SK-N-SH (cell line): ENCODE measurements around the gene C19orf53. TPM values are rescaled to one million over a fixed set of nuclear protein-coding genes. Genes with fewer than 3 reads are reported as not detected.
"Not testable (repeated sequence)": the region's sequence is repeated elsewhere in the genome, so short reads cannot be mapped to it uniquely, and the experiment has no call there.

ENCODE experiments used
- CTCF ChIA-PET: fragments of 300-600, 350-600 bp; formaldehyde crosslinking; extraction: SDS; loops from one replicate; lab custom pipeline; 2021; lab: Yijun Ruan, JAX
- POLR2A ChIA-PET: fragments of 350-600 bp; sonication (Branson Sonifier 250); formaldehyde crosslinking; extraction: SDS; loops from one replicate; lab custom pipeline; 2020; ENCODE audit warnings: antibody characterized with exemption, inconsistent platforms; lab: Yijun Ruan, JAX
- DNase-seq: peaks from one replicate; pipeline ENCODE4 v3.0.0; 2012
- H2AFZ ChIP-seq: fragments of 200-600 bp; sonication (generic); 2 replicates; pipeline ENCODE4 v1.8.1; 2016; ENCODE audit warnings: antibody characterized with exemption, mild to moderate bottlenecking, low read depth
- H3F3A ChIP-seq: fragments of 200-600 bp; sonication (generic); replicated peaks from 2 replicates; pipeline ENCODE3; 2016; ENCODE audit warnings: antibody characterized with exemption, mild to moderate bottlenecking; ENCODE audit not compliant: insufficient read depth
- H3K27ac ChIP-seq, 2 experiments: fragments of 200-500 bp in 1 of 2; fragments of 200-600 bp in 1 of 2; sonication (Bioruptor generic) in 1 of 2; sonication (generic), shearing (Covaris generic) in 1 of 2; 2 replicates each; pipeline versions ENCODE4 v1.5.1 to v1.6.1; 2014 to 2016; ENCODE audit warnings: low read depth in 2 of 2, inconsistent platforms in 1 of 2, low read length in 1 of 2, mild to moderate bottlenecking in 1 of 2, mixed read lengths in 1 of 2
- H3K27me3 ChIP-seq: fragments of 200-600 bp; sonication (generic), shearing (Covaris generic); 2 replicates; pipeline ENCODE4 v1.6.1; 2016; ENCODE audit warnings: mixed run types; ENCODE audit not compliant: insufficient read depth
- H3K36me3 ChIP-seq, 2 experiments: fragments of 200-500 bp in 1 of 2; fragments of 200-600 bp in 1 of 2; sonication (Bioruptor generic) in 1 of 2; sonication (generic) in 1 of 2; replicated peaks in 1 of 2; 2 replicates each; pipeline versions ENCODE3 to v1.5.1; 2014 to 2016; ENCODE audit warnings: low read length in 1 of 2, mild to moderate bottlenecking in 1 of 2; ENCODE audit not compliant: insufficient read depth in 2 of 2, control insufficient read depth in 1 of 2
- H3K4me1 ChIP-seq, 2 experiments: fragments of 200-500 bp in 1 of 2; fragments of 200-600 bp in 1 of 2; sonication (Bioruptor generic) in 1 of 2; sonication (generic), shearing (Covaris generic) in 1 of 2; 2 replicates each; pipeline versions ENCODE4 v1.5.1 to v1.6.1; 2014 to 2016; ENCODE audit warnings: low read depth in 1 of 2, low read length in 1 of 2, mixed run types in 1 of 2; ENCODE audit not compliant: insufficient read depth in 2 of 2, control insufficient read depth in 1 of 2
- H3K4me2 ChIP-seq: fragments of 200-600 bp; sonication (generic), shearing (Covaris generic); 2 replicates; pipeline ENCODE4 v1.6.1; 2017; ENCODE audit warnings: mixed run types
- H3K4me3 ChIP-seq, 2 experiments: fragments of 200-500 bp in 1 of 2; fragments of 200-600 bp in 1 of 2; sonication (Bioruptor generic) in 1 of 2; sonication (generic), shearing (Covaris generic) in 1 of 2; 2 replicates each; pipeline versions ENCODE4 v1.5.1 to v1.8.1; 2014 to 2016; ENCODE audit warnings: low read depth in 2 of 2, inconsistent platforms in 1 of 2, low read length in 1 of 2, mild to moderate bottlenecking in 1 of 2, mixed read lengths in 1 of 2, moderate library complexity in 1 of 2
- H3K79me2 ChIP-seq: fragments of 200-600 bp; sonication (generic); 2 replicates; pipeline ENCODE4 v1.8.1; 2017; ENCODE audit warnings: mild to moderate bottlenecking; ENCODE audit not compliant: insufficient read depth
- H3K9ac ChIP-seq: fragments of 200-600 bp; sonication (generic); 2 replicates; pipeline ENCODE4 v1.6.1; 2017; ENCODE audit warnings: mixed run types
- H3K9me2 ChIP-seq: fragments of 200-600 bp; sonication (generic); 2 replicates; pipeline ENCODE4 v1.6.1; 2017; ENCODE audit warnings: mixed run types
- H3K9me3 ChIP-seq: fragments of 200-600 bp; sonication (generic); 2 replicates; pipeline ENCODE4 v1.6.1; 2017; ENCODE audit warnings: mixed run types, mild to moderate bottlenecking, moderate library complexity
- H4K20me1 ChIP-seq: fragments of 200-600 bp; sonication (generic); 2 replicates; pipeline ENCODE4 v1.6.1; 2017; ENCODE audit warnings: mild to moderate bottlenecking, mixed run types; ENCODE audit not compliant: insufficient read depth
- CTCF ChIP-seq: fragments of 200-600 bp; sonication (generic); IDR thresholded peaks from 2 replicates; pipeline ENCODE4 v1.6.1; 2017; ENCODE audit warnings: antibody characterized with exemption, mild to moderate bottlenecking, moderate library complexity
- EP300 ChIP-seq, 2 experiments: IDR thresholded peaks; 2 replicates each; pipeline versions ENCODE4 v1.4.0 to v1.6.1; 2012; ENCODE audit warnings: borderline replicate concordance in 1 of 2, low read depth in 1 of 2, low read length in 1 of 2
- FOSL2 ChIP-seq: IDR thresholded peaks from 2 replicates; pipeline ENCODE4 v1.4.0; 2012; ENCODE audit warnings: low read depth, mild to moderate bottlenecking, moderate library complexity, borderline replicate concordance
- FOXJ3 ChIP-seq: sonication (generic); formaldehyde crosslinking; IDR thresholded peaks from 2 replicates; pipeline ENCODE4 v1.5.1; 2020; ENCODE audit warnings: mild to moderate bottlenecking, missing genetic modification reagents
- FOXM1 ChIP-seq: IDR thresholded peaks from 2 replicates; pipeline ENCODE4 v1.4.0; 2012; ENCODE audit warnings: low read depth, mild to moderate bottlenecking
- GABPA ChIP-seq: IDR thresholded peaks from 2 replicates; pipeline ENCODE4 v1.4.0; 2012; ENCODE audit warnings: low read depth, mild to moderate bottlenecking
- GATA2 ChIP-seq: sonication (generic); formaldehyde crosslinking; IDR thresholded peaks from 2 replicates; pipeline ENCODE4 v1.5.0; 2020; ENCODE audit warnings: mild to moderate bottlenecking, missing genetic modification reagents
- JUND ChIP-seq: IDR thresholded peaks from 2 replicates; pipeline ENCODE4 v1.4.0; 2012
- MEF2A ChIP-seq: IDR thresholded peaks from 2 replicates; pipeline ENCODE4 v1.4.0; 2012; ENCODE audit warnings: low read depth, borderline replicate concordance
- MXI1 ChIP-seq: IDR thresholded peaks from 2 replicates; pipeline ENCODE4 v1.6.1; 2012; ENCODE audit warnings: mild to moderate bottlenecking, low read depth, low read length, improper control_type of control experiment
- POLR2AphosphoS5 ChIP-seq: IDR thresholded peaks from 2 replicates; pipeline ENCODE4 v1.6.1; 2012; ENCODE audit warnings: low read depth, low read length
- RAD21 ChIP-seq: IDR thresholded peaks from 2 replicates; pipeline ENCODE4 v1.6.1; 2012; ENCODE audit warnings: mild to moderate bottlenecking, low read length
- REST ChIP-seq: IDR thresholded peaks from 2 replicates; pipeline ENCODE4 v1.6.1; 2012; ENCODE audit warnings: mild to moderate bottlenecking, low read depth, low read length, moderate library complexity
- RXRA ChIP-seq: IDR thresholded peaks from 2 replicates; pipeline ENCODE4 v1.4.0; 2012; ENCODE audit warnings: low read depth, mild to moderate bottlenecking, borderline replicate concordance
- SMC3 ChIP-seq: IDR thresholded peaks from 2 replicates; pipeline ENCODE4 v1.6.1; 2012; ENCODE audit warnings: low read depth, low read length, improper control_type of control experiment
- TCF12 ChIP-seq: IDR thresholded peaks from 2 replicates; pipeline ENCODE4 v1.4.0; 2012
- USF1 ChIP-seq: IDR thresholded peaks from 2 replicates; pipeline ENCODE4 v1.4.0; 2012; ENCODE audit warnings: low read depth, borderline replicate concordance
- WGBS: methylation state at CpG from one replicate; pipeline ENCODE4 v1.1.6; 2017; ENCODE audit warnings: low lambda C conversion rate; 5-methylcytosine and 5-hydroxymethylcytosine counted together
- polyA plus RNA-seq, 3 experiments: library from polyadenylated mRNA; depleted of rRNA; stranded (reverse); fragments of >200 nt; gene quantifications; 2 replicates each; pipeline ENCODE4 v1.2.3, GENCODE V29; 2012

Gene C19orf53
- polyA plus RNA-seq, 1 of the 3 experiments (the other 2 are of a cell fraction) = 554 TPM

- Histone ChIP-seq H3K27ac (no peak overlapping the region), H3K36me3 (peaks cover 26 to 41% of the 10 kb centered on the region in 2 experiments), H3K27me3 (no peaks in the 10 kb centered on the region), H3K79me2 (peaks cover 31% of the 10 kb centered on the region), H4K20me1 (no peaks in the 10 kb centered on the region), H3K4me1 (peaks cover 0 to 7% of the 10 kb centered on the region in 2 experiments; a peak in 1 of 4 replicates), H3K9me2 (no peaks in the 10 kb centered on the region), H3K4me2 (no peak overlapping the region), H3F3A (peaks cover 7% of the 10 kb centered on the region), H3K9ac (no peak overlapping the region), H3K4me3 (no peak overlapping the region), H3K9me3 (peaks cover 5% of the 10 kb centered on the region; the same call in 1 of the 2 replicates), H2AFZ (no peak overlapping the region)
- ChIA-PET POLR2A (no interaction called here), CTCF (interaction anchor here (1.1 kb wide), 1 partner anchor 23 kb away, joined by 3 read pairs; the partner anchor contains the start of gene C19orf53)
- no peak for DNase-seq
- 96% methylated on average over 16 of the region's 16 CpGs for WGBS
- TF ChIP-seq GATA2 = no peak
- no peak for TF ChIP-seq GABPA
- no peak for TF ChIP-seq USF1
- no peak for TF ChIP-seq TCF12
- no peak for TF ChIP-seq MXI1
- TF ChIP-seq EP300 (IDR thresholded peaks at IDR 0.05; ENCODE audit: borderline replicate concordance in 1 of 2, low read depth in 1 of 2, low read length in 1 of 2) = no peak
- TF ChIP-seq MEF2A = no peak
- no peak for TF ChIP-seq FOXJ3
- no peak for TF ChIP-seq RAD21
- no peak for TF ChIP-seq JUND
- no peak for TF ChIP-seq FOSL2
- no peak for TF ChIP-seq SMC3
- TF ChIP-seq RXRA = no peak
- TF ChIP-seq REST = no peak
- no peak for TF ChIP-seq POLR2AphosphoS5
- no peak for TF ChIP-seq CTCF
- no peak for TF ChIP-seq FOXM1
Observed at GRCh38 chr19:13751436-13751835, 22.8 kb upstream of the C19orf53 start.

GRCh38 chr19:13753622-13754021 is 20.6 kb upstream of the C19orf53 start:
- H3K9ac ChIP-seq, H3K4me3 ChIP-seq, H3K4me2 ChIP-seq, H4K20me1 ChIP-seq, H2AFZ ChIP-seq, DNase-seq, H3K27ac ChIP-seq, CTCF ChIA-PET, H3K4me1 ChIP-seq, H3K27me3 ChIP-seq, H3K9me3 ChIP-seq, H3K9me2 ChIP-seq, POLR2A ChIA-PET, H3F3A ChIP-seq: not testable (repeated sequence)
- 85% methylated on average over 7 of the region's 7 CpGs for WGBS
- peaks cover 23% of the 10 kb centered on the region for H3K79me2 ChIP-seq
- peaks cover 37 to 49% of the 10 kb centered on the region in 2 experiments for H3K36me3 ChIP-seq
